IMR-90 (cell line): ENCODE data around the gene RNF34. TPM values are rescaled to one million over a fixed set of nuclear protein-coding genes. Genes with fewer than 3 reads are reported as not detected.

Source experiments
- polyA plus RNA-seq, 3 experiments: library from polyadenylated mRNA; depleted of rRNA; stranded (reverse); fragments of >200 nt; gene quantifications; 2 replicates each; pipeline ENCODE4 v1.2.3, GENCODE V29; 2012; ENCODE audit warnings: low replicate concordance in 1 of 3
- total RNA-seq: library from RNA; depleted of rRNA; stranded (reverse); fragments of >200 nt; gene quantifications from 2 replicates; pipeline ENCODE4 v1.2.3, GENCODE V29; 2012
- TF ChIP-seq, protein P1 (sequence below): fragments of 150-350 bp; IDR thresholded peaks from 2 replicates; pipeline ENCODE4 v1.6.1; 2016; ENCODE audit warnings: low read depth, mild to moderate bottlenecking, low read length, moderate library complexity, borderline replicate concordance

Gene RNF34
- total and polyA plus RNA-seq, 2 of the 4 experiments (the other 2 are of a cell fraction), result 33.2 to 69.5 TPM

- TF ChIP-seq, protein P1, sequence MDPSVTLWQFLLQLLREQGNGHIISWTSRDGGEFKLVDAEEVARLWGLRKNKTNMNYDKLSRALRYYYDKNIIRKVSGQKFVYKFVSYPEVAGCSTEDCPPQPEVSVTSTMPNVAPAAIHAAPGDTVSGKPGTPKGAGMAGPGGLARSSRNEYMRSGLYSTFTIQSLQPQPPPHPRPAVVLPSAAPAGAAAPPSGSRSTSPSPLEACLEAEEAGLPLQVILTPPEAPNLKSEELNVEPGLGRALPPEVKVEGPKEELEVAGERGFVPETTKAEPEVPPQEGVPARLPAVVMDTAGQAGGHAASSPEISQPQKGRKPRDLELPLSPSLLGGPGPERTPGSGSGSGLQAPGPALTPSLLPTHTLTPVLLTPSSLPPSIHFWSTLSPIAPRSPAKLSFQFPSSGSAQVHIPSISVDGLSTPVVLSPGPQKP, result no peak
Observed at GRCh38 chr12:121442028-121442948, 42.4 kb downstream of the RNF34 start (continued).
